ENCODE measurements around the gene GZMM. TPM values are rescaled to one million over a fixed set of nuclear protein-coding genes. Genes with fewer than 3 reads are reported as not detected.
A peak's percentile ranks its signal among the peaks of the same experiment; 100 is the strongest.

GZMM gene
- total and polyA plus RNA-seq, 9 donors = 0.31 to 1.7 (median 0.52) TPM; not detected in 2

DNA sequence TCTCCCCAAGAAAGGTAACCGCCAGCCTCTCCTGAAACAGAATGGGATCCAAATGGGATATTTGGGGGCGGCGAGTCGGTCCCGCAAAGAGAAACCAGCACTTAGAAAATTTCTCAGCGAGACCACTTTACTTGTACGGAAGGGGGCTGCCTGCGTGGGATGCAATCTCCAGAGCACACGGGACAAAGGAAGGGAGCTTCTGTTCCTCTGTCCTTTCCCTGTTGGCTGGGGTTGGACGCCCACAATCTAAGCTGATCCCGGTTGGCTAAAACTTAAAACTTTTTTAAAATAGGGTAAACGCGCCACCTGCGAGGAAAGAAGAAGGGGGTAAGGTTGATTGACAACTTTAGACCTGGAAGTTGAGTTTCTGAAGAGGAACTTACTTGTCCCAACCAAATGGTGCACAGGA, 27.7 kb downstream of the GZMM start:
- peaks cover 26% of the 10 kb centered on the region for H3K4me1 ChIP-seq (ENCODE audit: insufficient read depth)
- H3K4me3 ChIP-seq = peak overlapping the region; percentile 43
- no peak for DNase-seq
- no peaks in the 10 kb centered on the region for H3K36me3 ChIP-seq
- intact Hi-C loops (cut with DNase I) = loop anchor here in 1 of 4 donors (2.0 kb wide), 1 partner anchor 39 kb away; no protein-coding TSS in a partner anchor
- TF ChIP-seq POLR2A (IDR thresholded peaks at IDR 0.05) (no peak), EP300 (IDR thresholded peaks at IDR 0.05) (no peak)
- TF ChIP-seq, protein P1, sequence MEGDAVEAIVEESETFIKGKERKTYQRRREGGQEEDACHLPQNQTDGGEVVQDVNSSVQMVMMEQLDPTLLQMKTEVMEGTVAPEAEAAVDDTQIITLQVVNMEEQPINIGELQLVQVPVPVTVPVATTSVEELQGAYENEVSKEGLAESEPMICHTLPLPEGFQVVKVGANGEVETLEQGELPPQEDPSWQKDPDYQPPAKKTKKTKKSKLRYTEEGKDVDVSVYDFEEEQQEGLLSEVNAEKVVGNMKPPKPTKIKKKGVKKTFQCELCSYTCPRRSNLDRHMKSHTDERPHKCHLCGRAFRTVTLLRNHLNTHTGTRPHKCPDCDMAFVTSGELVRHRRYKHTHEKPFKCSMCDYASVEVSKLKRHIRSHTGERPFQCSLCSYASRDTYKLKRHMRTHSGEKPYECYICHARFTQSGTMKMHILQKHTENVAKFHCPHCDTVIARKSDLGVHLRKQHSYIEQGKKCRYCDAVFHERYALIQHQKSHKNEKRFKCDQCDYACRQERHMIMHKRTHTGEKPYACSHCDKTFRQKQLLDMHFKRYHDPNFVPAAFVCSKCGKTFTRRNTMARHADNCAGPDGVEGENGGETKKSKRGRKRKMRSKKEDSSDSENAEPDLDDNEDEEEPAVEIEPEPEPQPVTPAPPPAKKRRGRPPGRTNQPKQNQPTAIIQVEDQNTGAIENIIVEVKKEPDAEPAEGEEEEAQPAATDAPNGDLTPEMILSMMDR (IDR thresholded peaks at IDR 0.05) = no peak
- H3K27ac ChIP-seq = peak overlapping the region in 1 of 2 donors; percentile 47
- no peaks in the 10 kb centered on the region for H3K27me3 ChIP-seq
- no peaks in the 10 kb centered on the region for H3K9me3 ChIP-seq
- 0 to 4% (median 2%) methylated on average over 14 of the region's 14 CpGs for WGBS, 3 donors

- Histone ChIP-seq H3K27ac (peak within 1 kb of the TSS; percentile 71 to 75), H3K27me3 (no peaks in the 10 kb centered on the region), H3K4me3 (peak within 1 kb of the TSS; percentile 97), H3K4me1 (ENCODE audit: insufficient read depth) (peaks cover 29% of the 10 kb centered on the region), H3K9me3 (no peaks in the 10 kb centered on the region), H3K36me3 (no peaks in the 10 kb centered on the region)
- DNase-seq = peak; percentile 98 to 99 (median 98)
- WGBS, 3 donors = 0% methylated on average over 71 to 79 of the region's 79 CpGs
- intact Hi-C loops (cut with DNase I) = no loop called here
- peak; percentile 89 for TF ChIP-seq POLR2A (IDR thresholded peaks at IDR 0.05)
- TF ChIP-seq, protein P1 (IDR thresholded peaks at IDR 0.05) = no peak
- TF ChIP-seq EP300 (IDR thresholded peaks at IDR 0.05) = peak; percentile 14
Measured at GRCh38 chr19:572140-572742, 28.4 kb downstream of the GZMM start, which contains the start of gene BSG. BSG (plus strand) TSS chr19:572596; CDS start chr19:572635, 39 bp downstream.

- H3K4me1 ChIP-seq (ENCODE audit: insufficient read depth) = peaks cover 32% of the 10 kb centered on the region
- 0 to 1% (median 1%) methylated on average over 40 to 55 of the region's 55 CpGs for WGBS, 3 donors
Measured at GRCh38 chr19:572743-573518, 29.1 kb downstream of the GZMM start.

DNA sequence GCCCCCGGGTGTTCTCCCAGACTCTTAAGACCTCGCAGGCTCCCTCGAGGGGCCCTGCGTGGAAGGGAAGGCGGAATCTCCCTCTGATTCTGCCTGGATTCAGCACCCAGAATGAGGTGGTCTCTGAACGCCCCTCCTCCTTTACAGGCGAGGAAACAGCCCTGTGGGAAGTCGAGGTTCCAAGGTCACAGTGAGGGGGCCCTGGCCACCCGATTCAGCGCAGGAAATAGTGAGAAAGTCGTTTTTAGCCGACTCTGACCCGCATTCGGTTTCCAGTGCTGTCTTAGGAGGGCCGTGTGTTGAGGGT, 29.6 kb downstream of the GZMM start:
- WGBS, 3 donors = 2 to 4% (median 3%) methylated on average over 15 of the region's 15 CpGs
- Histone ChIP-seq H3K36me3 (no peaks in the 10 kb centered on the region), H3K4me3 (peak overlapping the region; percentile 97), H3K4me1 (ENCODE audit: insufficient read depth) (peaks cover 32% of the 10 kb centered on the region), H3K27me3 (no peaks in the 10 kb centered on the region), H3K9me3 (no peaks in the 10 kb centered on the region), H3K27ac (no peak overlapping the region)
- no peak for TF ChIP-seq EP300 (IDR thresholded peaks at IDR 0.05)
- TF ChIP-seq, protein P1 (IDR thresholded peaks at IDR 0.05) = no peak
- TF ChIP-seq POLR2A (IDR thresholded peaks at IDR 0.05) = no peak
- intact Hi-C loops (cut with DNase I) = no loop called here
- no peak for DNase-seq

More at GRCh38 chr19:572743-573518, 29.1 kb downstream of the GZMM start:
- no peak for TF ChIP-seq EP300 (IDR thresholded peaks at IDR 0.05)
- TF ChIP-seq POLR2A (IDR thresholded peaks at IDR 0.05) = no peak
- TF ChIP-seq, protein P1 (IDR thresholded peaks at IDR 0.05) = peak in 2 of 3 donors; percentile 9 to 30
- DNase-seq = peak; percentile 62 to 81 (median 79)
- Histone ChIP-seq H3K4me3 (peak overlapping the region; percentile 97), H3K27me3 (no peaks in the 10 kb centered on the region), H3K27ac (peak overlapping the region; percentile 71 to 75), H3K9me3 (no peaks in the 10 kb centered on the region), H3K36me3 (no peaks in the 10 kb centered on the region)
- intact Hi-C loops (cut with DNase I) = no loop called here
